Measurements from ENCODE around the gene TTC39B.
"Not testable (repeated sequence)": the region's sequence is repeated elsewhere in the genome, so short reads cannot be mapped to it uniquely, and the experiment has no call there.

Gene TTC39B

GRCh38 chr9:15268317-15268716 is 38.7 kb downstream of the TTC39B start:
- no peak for DNase-seq (ENCODE audit: low read depth)

GRCh38 chr9:15264918-15265317 is 42.1 kb downstream of the TTC39B start:
- DNase-seq (ENCODE audit: low read depth): no peak

- DNase-seq (ENCODE audit: low read depth): no peak
Observed at GRCh38 chr9:15262581-15262980, 44.4 kb downstream of the TTC39B start.

GRCh38 chr9:15256426-15256825 is 50.6 kb downstream of the TTC39B start:
- no peak for DNase-seq (ENCODE audit: low read depth)

GRCh38 chr9:15253786-15254185 is 53.2 kb downstream of the TTC39B start:
- DNase-seq (ENCODE audit: low read depth): no peak

GRCh38 chr9:15253197-15253596 is 53.8 kb downstream of the TTC39B start:
- DNase-seq (ENCODE audit: low read depth): no peak

GRCh38 chr9:15249981-15250380 is 57.0 kb downstream of the TTC39B start:
- DNase-seq (ENCODE audit: low read depth): no peak

- DNase-seq (ENCODE audit: low read depth): no peak
Observed at GRCh38 chr9:15249042-15249818, 57.8 kb downstream of the TTC39B start.

GRCh38 chr9:15248621-15249020 is 58.4 kb downstream of the TTC39B start:
- DNase-seq (ENCODE audit: low read depth): no peak

- DNase-seq (ENCODE audit: low read depth): no peak
Observed at GRCh38 chr9:15248081-15248480, 58.9 kb downstream of the TTC39B start.

GRCh38 chr9:15246708-15247107 is 60.3 kb downstream of the TTC39B start:
- no peak for DNase-seq (ENCODE audit: low read depth)

GRCh38 chr9:15246243-15246642 is 60.8 kb downstream of the TTC39B start:
- DNase-seq (ENCODE audit: low read depth): no peak

GRCh38 chr9:15244001-15244441 is 63.0 kb downstream of the TTC39B start:
- no peak for DNase-seq (ENCODE audit: low read depth)

- DNase-seq (ENCODE audit: low read depth): no peak
Observed at GRCh38 chr9:15243081-15243480, 63.9 kb downstream of the TTC39B start.

- DNase-seq (ENCODE audit: low read depth): no peak
Observed at GRCh38 chr9:15240927-15241326, 66.1 kb downstream of the TTC39B start.

GRCh38 chr9:15239816-15240215 is 67.2 kb downstream of the TTC39B start:
- no peak for DNase-seq (ENCODE audit: low read depth)

- no peak for DNase-seq (ENCODE audit: low read depth)
Observed at GRCh38 chr9:15238646-15239045, 68.4 kb downstream of the TTC39B start.

- no peak for DNase-seq (ENCODE audit: low read depth)
Observed at GRCh38 chr9:15235658-15236057, 71.4 kb downstream of the TTC39B start.

- DNase-seq (ENCODE audit: low read depth): not testable (repeated sequence)
Observed at GRCh38 chr9:15233941-15234490, 73.0 kb downstream of the TTC39B start.

- DNase-seq (ENCODE audit: low read depth): not testable (repeated sequence)
Observed at GRCh38 chr9:15232706-15233280, 74.2 kb downstream of the TTC39B start.

- peak; percentile 2 for DNase-seq (ENCODE audit: low read depth)
Observed at GRCh38 chr9:15231788-15232635, 75.0 kb downstream of the TTC39B start.

- DNase-seq (ENCODE audit: low read depth): no peak
Observed at GRCh38 chr9:15229409-15229808, 77.6 kb downstream of the TTC39B start.

GRCh38 chr9:15227491-15227890 is 79.5 kb downstream of the TTC39B start:
- DNase-seq (ENCODE audit: low read depth): no peak
